ENCODE results near the gene THOC3.
"Not testable (repeated sequence)": the region's sequence is repeated elsewhere in the genome, so short reads cannot be mapped to it uniquely, and the experiment has no call there.

THOC3 gene

GRCh38 chr5:175938489-175938888 lies 29.6 kb downstream of the THOC3 start:
- not testable (repeated sequence) for DNase-seq

- DNase-seq = not testable (repeated sequence)
Observed at GRCh38 chr5:175928752-175929151, 39.4 kb downstream of the THOC3 start.

GRCh38 chr5:175925106-175925505 lies 43.0 kb downstream of the THOC3 start:
- not testable (repeated sequence) for DNase-seq

- no peak for DNase-seq
Observed at GRCh38 chr5:175922192-175922885, 45.8 kb downstream of the THOC3 start.

GRCh38 chr5:175921061-175921730 lies 46.9 kb downstream of the THOC3 start:
- DNase-seq = no peak

- DNase-seq = no peak
Observed at GRCh38 chr5:175920231-175920811, 47.8 kb downstream of the THOC3 start.

- DNase-seq = not testable (repeated sequence)
Observed at GRCh38 chr5:175915066-175916037, 52.8 kb downstream of the THOC3 start.

- DNase-seq = not testable (repeated sequence)
Observed at GRCh38 chr5:175913835-175914672, 54.1 kb downstream of the THOC3 start.

- DNase-seq = not testable (repeated sequence)
Observed at GRCh38 chr5:175910072-175910471, 58.0 kb downstream of the THOC3 start.
